ENCODE measurements around the gene DLGAP5. TPM values are rescaled to one million over a fixed set of nuclear protein-coding genes. Genes with fewer than 3 reads are reported as not detected.

The DLGAP5 gene
- total and polyA plus RNA-seq, 2 of the 13 experiments (the other 11 are each of a cell fraction or from before 2014, with no cell fraction given) = 7.7 to 55.8 TPM

DNA sequence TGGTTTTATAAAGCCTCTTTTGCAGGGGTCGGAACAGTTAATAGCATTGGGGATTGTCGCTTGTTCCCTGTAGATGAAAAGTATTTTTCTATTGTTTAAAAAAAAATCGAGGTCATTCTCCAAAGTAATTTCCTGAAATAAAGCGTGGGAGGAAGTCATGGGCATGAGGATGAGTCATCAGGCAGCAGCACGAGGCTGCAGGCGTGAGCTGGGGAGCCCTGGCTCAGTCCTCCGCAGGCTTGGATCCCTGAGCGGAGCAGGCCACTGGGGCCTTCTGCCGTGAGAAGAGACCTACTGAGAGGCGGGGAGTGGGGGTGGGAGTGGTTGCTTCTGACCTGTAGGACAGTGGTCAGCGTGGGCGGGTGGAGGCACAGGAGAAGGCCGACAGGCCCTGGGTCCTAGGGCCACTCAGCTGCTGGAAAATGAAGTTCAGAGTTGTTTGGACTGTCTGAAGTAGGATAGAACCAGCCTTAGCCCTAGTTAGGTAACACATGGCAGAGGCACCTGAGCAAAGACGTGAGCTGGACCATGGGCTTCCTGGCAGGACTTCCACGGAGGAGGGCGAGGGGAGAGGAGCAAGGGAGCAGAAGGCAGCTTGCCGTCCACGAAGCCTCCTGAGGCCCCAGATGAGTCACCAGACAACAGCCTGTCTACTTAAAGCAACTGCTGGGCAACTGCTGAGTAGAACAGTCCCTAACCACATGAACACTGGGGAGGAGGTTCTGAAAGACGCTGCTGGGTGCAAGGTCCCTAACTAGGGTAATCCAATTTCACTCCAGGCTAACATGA is 83.4 kb downstream of the DLGAP5 start:
- H3K27me3 ChIP-seq (ENCODE audit: control insufficient read depth in 1 of 2, insufficient read depth in 2 of 2, low read length in 2 of 2) = no peaks in the 10 kb centered on the region
- peak; percentile 37 for FAIRE-seq
- H3K9ac ChIP-seq (ENCODE audit: insufficient read depth, low read depth, low read length) = peak overlapping the region; percentile 66
- H3K4me2 ChIP-seq (ENCODE audit: low read depth, low read length) = peak overlapping the region; percentile 57
- in situ Hi-C loops (cut with HindIII; ENCODE audit: extremely low pct_ligation_motif_present, low pct_unique_long_range_greater_than_20kb) = no loop called here
- no peaks in the 10 kb centered on the region for H4K20me1 ChIP-seq (ENCODE audit: insufficient read depth, low read length)
- DNase-seq (ENCODE audit: low spot score) = peak; percentile 83
- ChIA-PET POLR2A (interaction anchor here (0.7 to 3.1 kb wide), 12 partner anchors 9 to 62 kb away, joined by 3 to 22 read pairs (median 4); partner anchors contain the start of genes LGALS3 and MAPK1IP1L), CTCF (ENCODE audit: low intra/inter-chr PET ratio, low total read pairs) (no interaction called here)
- no peaks in the 10 kb centered on the region for H3K79me2 ChIP-seq (ENCODE audit: insufficient read depth, low read length)
- no peaks in the 10 kb centered on the region for H3K36me3 ChIP-seq (replicated peaks in 1 of 2; ENCODE audit: control insufficient read depth in 1 of 2, insufficient read depth in 2 of 2, low read length in 2 of 2)
- peak overlapping the region; percentile 85 for H3K27ac ChIP-seq (ENCODE audit: extremely low read length, insufficient read depth, low read length)
- ATAC-seq = peak; percentile 87
- peak overlapping the region in 1 of 3 experiments; percentile 37; a peak in 2 of 6 replicates for H3K4me3 ChIP-seq (replicated peaks in 1 of 3; ENCODE audit: insufficient read depth in 1 of 3, low read depth in 2 of 3, low read length in 3 of 3)
- intact Hi-C loops (cut with micrococcal nuclease; ENCODE audit: unreplicated experiment) = no loop called here
- H3K4me1 ChIP-seq (ENCODE audit: insufficient read depth, low read length) = peaks cover 58% of the 10 kb centered on the region
- TSS peak; percentile 88 for BruUV-seq (replicated peaks)
- WGBS (ENCODE audit: low lambda C conversion rate) = 5% methylated on average over 15 of the region's 19 CpGs
- no peaks in the 10 kb centered on the region for H3K9me3 ChIP-seq (ENCODE audit: low read length)
- H2AFZ ChIP-seq (ENCODE audit: low read length) = no peak overlapping the region
- TF ChIP-seq, protein P1, sequence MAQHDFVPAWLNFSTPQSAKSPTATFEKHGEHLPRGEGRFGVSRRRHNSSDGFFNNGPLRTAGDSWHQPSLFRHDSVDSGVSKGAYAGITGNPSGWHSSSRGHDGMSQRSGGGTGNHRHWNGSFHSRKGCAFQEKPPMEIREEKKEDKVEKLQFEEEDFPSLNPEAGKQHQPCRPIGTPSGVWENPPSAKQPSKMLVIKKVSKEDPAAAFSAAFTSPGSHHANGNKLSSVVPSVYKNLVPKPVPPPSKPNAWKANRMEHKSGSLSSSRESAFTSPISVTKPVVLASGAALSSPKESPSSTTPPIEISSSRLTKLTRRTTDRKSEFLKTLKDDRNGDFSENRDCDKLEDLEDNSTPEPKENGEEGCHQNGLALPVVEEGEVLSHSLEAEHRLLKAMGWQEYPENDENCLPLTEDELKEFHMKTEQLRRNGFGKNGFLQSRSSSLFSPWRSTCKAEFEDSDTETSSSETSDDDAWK (CRISPR knock-in tag; IDR thresholded peaks at IDR 0.05) = no peak
- TF ChIP-seq ZNF432 (CRISPR knock-in tag; IDR thresholded peaks at IDR 0.05; ENCODE audit: borderline replicate concordance) = no peak
- TF ChIP-seq, protein P2, sequence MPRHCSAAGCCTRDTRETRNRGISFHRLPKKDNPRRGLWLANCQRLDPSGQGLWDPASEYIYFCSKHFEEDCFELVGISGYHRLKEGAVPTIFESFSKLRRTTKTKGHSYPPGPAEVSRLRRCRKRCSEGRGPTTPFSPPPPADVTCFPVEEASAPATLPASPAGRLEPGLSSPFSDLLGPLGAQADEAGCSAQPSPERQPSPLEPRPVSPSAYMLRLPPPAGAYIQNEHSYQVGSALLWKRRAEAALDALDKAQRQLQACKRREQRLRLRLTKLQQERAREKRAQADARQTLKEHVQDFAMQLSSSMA (CRISPR knock-in tag; IDR thresholded peaks at IDR 0.05) = 0 out of 2 replicates have a peak, but pooled peaks have one; percentile 34
- TF ChIP-seq ZFP82 (CRISPR knock-in tag; IDR thresholded peaks at IDR 0.05; ENCODE audit: borderline replicate concordance) = peak; percentile 34; the same call in 1 of the 2 replicates
- no peak for TF ChIP-seq RFX3 (CRISPR knock-in tag; IDR thresholded peaks at IDR 0.05)
- no peak for TF ChIP-seq ATRX (CRISPR knock-in tag; IDR thresholded peaks at IDR 0.05; ENCODE audit: borderline replicate concordance)
- TF ChIP-seq, protein P3, sequence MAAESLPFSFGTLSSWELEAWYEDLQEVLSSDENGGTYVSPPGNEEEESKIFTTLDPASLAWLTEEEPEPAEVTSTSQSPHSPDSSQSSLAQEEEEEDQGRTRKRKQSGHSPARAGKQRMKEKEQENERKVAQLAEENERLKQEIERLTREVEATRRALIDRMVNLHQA (CRISPR knock-in tag; IDR thresholded peaks at IDR 0.05) = no peak
- TF ChIP-seq JUN (CRISPR knock-in tag; IDR thresholded peaks at IDR 0.05) = peak; percentile 81
- TF ChIP-seq, protein P4, sequence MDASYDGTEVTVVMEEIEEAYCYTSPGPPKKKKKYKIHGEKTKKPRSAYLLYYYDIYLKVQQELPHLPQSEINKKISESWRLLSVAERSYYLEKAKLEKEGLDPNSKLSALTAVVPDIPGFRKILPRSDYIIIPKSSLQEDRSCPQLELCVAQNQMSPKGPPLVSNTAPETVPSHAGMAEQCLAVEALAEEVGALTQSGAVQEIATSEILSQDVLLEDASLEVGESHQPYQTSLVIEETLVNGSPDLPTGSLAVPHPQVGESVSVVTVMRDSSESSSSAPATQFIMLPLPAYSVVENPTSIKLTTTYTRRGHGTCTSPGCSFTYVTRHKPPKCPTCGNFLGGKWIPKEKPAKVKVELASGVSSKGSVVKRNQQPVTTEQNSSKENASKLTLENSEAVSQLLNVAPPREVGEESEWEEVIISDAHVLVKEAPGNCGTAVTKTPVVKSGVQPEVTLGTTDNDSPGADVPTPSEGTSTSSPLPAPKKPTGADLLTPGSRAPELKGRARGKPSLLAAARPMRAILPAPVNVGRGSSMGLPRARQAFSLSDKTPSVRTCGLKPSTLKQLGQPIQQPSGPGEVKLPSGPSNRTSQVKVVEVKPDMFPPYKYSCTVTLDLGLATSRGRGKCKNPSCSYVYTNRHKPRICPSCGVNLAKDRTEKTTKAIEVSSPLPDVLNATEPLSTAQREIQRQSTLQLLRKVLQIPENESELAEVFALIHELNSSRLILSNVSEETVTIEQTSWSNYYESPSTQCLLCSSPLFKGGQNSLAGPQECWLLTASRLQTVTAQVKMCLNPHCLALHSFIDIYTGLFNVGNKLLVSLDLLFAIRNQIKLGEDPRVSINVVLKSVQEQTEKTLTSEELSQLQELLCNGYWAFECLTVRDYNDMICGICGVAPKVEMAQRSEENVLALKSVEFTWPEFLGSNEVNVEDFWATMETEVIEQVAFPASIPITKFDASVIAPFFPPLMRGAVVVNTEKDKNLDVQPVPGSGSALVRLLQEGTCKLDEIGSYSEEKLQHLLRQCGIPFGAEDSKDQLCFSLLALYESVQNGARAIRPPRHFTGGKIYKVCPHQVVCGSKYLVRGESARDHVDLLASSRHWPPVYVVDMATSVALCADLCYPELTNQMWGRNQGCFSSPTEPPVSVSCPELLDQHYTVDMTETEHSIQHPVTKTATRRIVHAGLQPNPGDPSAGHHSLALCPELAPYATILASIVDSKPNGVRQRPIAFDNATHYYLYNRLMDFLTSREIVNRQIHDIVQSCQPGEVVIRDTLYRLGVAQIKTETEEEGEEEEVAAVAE (CRISPR knock-in tag; IDR thresholded peaks at IDR 0.05; ENCODE audit: borderline replicate concordance) = peak; percentile 53; the same call in 1 of the 2 replicates
- peak; percentile 76 for TF ChIP-seq ZNF263 (CRISPR knock-in tag; IDR thresholded peaks at IDR 0.05)
- no peak for TF ChIP-seq TRIM24 (CRISPR knock-in tag; IDR thresholded peaks at IDR 0.05)
- TF ChIP-seq ZNF629 (CRISPR knock-in tag; conservative IDR thresholded peaks at IDR 0.05) = no peak
- TF ChIP-seq HOXD1 (CRISPR knock-in tag; IDR thresholded peaks at IDR 0.05) = peak; percentile 85; the same call in 1 of the 2 replicates
- TF ChIP-seq PLRG1 (conservative IDR thresholded peaks at IDR 0.05) = no peak
- TF ChIP-seq DR1 (CRISPR knock-in tag; IDR thresholded peaks at IDR 0.05) = peak; percentile 51; the same call in 1 of the 2 replicates
- no peak for TF ChIP-seq ZNF569 (CRISPR knock-in tag; IDR thresholded peaks at IDR 0.05; ENCODE audit: borderline replicate concordance)
- TF ChIP-seq PHF5A (CRISPR knock-in tag; IDR thresholded peaks at IDR 0.05; ENCODE audit: low read depth, unreplicated experiment) = no peak
- TF ChIP-seq ZNF12 (CRISPR knock-in tag; IDR thresholded peaks at IDR 0.05) = 0 out of 2 replicates have a peak, but pooled peaks have one; percentile 7
